Adipocyte (in vitro differentiated cells): ENCODE measurements around the gene ATF7.
"Not testable (repeated sequence)": the region's sequence is repeated elsewhere in the genome, so short reads cannot be mapped to it uniquely, and the experiment has no call there.

Experiments used
- DNase-seq: peaks from one replicate; pipeline ENCODE4 v3.0.0-alpha.2; 2015; ENCODE audit warnings: low read depth
- H3K27me3 ChIP-seq: replicated peaks from 2 replicates; pipeline ENCODE4 v1.7.0; 2013; ENCODE audit warnings: mild to moderate bottlenecking, low read length, moderate library complexity; ENCODE audit not compliant: control insufficient read depth, insufficient read depth
- H3K36me3 ChIP-seq: 2 replicates; pipeline ENCODE4 v1.7.0; 2013; ENCODE audit warnings: low read length, mild to moderate bottlenecking, moderate library complexity; ENCODE audit not compliant: control insufficient read depth, insufficient read depth, severe bottlenecking
- H3K4me1 ChIP-seq: 2 replicates; pipeline ENCODE4 v1.7.0; 2013; ENCODE audit warnings: mild to moderate bottlenecking, low read length, moderate library complexity; ENCODE audit not compliant: control insufficient read depth, insufficient read depth
- H3K4me3 ChIP-seq: 2 replicates; pipeline ENCODE4 v1.7.0; 2013; ENCODE audit warnings: mild to moderate bottlenecking, low read length, moderate library complexity
- H3K9ac ChIP-seq: 2 replicates; pipeline ENCODE4 v1.7.0; 2013; ENCODE audit warnings: mild to moderate bottlenecking, low read length, moderate library complexity
- H3K9me3 ChIP-seq: 2 replicates; pipeline ENCODE4 v1.7.0; 2013; ENCODE audit warnings: mild to moderate bottlenecking, low read length, moderate library complexity; ENCODE audit not compliant: control insufficient read depth

Gene ATF7

GRCh38 chr12:53579545-53579955 lies 46.6 kb downstream of the ATF7 start:
- no peaks in the 10 kb centered on the region for H3K9me3 ChIP-seq
- peaks cover 4% of the 10 kb centered on the region for H3K36me3 ChIP-seq
- DNase-seq: no peak
- H3K4me3 ChIP-seq: no peak overlapping the region
- no peak overlapping the region for H3K9ac ChIP-seq
- H3K27me3 ChIP-seq: no peaks in the 10 kb centered on the region
- peaks cover 14% of the 10 kb centered on the region for H3K4me1 ChIP-seq

- no peaks in the 10 kb centered on the region for H3K27me3 ChIP-seq
- H3K36me3 ChIP-seq: no peaks in the 10 kb centered on the region
- no peak overlapping the region for H3K9ac ChIP-seq
- H3K9me3 ChIP-seq: no peaks in the 10 kb centered on the region
- no peak overlapping the region for H3K4me3 ChIP-seq
- peaks cover 14% of the 10 kb centered on the region for H3K4me1 ChIP-seq
- DNase-seq: no peak
These were observed 47.4 kb downstream of the ATF7 start for GRCh38 chr12:53578783-53579182.

- Histone ChIP-seq H3K4me1 (peaks cover 14% of the 10 kb centered on the region), H3K9me3 (no peaks in the 10 kb centered on the region), H3K9ac (no peak overlapping the region), H3K27me3 (no peaks in the 10 kb centered on the region), H3K36me3 (no peaks in the 10 kb centered on the region), H3K4me3 (no peak overlapping the region)
- DNase-seq: no peak
These were observed 48.2 kb downstream of the ATF7 start for GRCh38 chr12:53577941-53578352.

- Histone ChIP-seq H3K9ac (no peak overlapping the region), H3K36me3 (peaks cover 8% of the 10 kb centered on the region), H3K4me3 (no peak overlapping the region), H3K9me3 (no peaks in the 10 kb centered on the region), H3K27me3 (no peaks in the 10 kb centered on the region), H3K4me1 (peaks cover 14% of the 10 kb centered on the region)
- peak; percentile 54 for DNase-seq
These were observed 50.5 kb downstream of the ATF7 start for GRCh38 chr12:53575502-53576249.

- Histone ChIP-seq H3K9ac (no peak overlapping the region), H3K27me3 (no peaks in the 10 kb centered on the region), H3K4me3 (no peak overlapping the region), H3K36me3 (peaks cover 15% of the 10 kb centered on the region), H3K9me3 (no peaks in the 10 kb centered on the region), H3K4me1 (peaks cover 14% of the 10 kb centered on the region)
- no peak for DNase-seq
These were observed 53.9 kb downstream of the ATF7 start for GRCh38 chr12:53572134-53572758.

GRCh38 chr12:53571295-53571694 lies 54.9 kb downstream of the ATF7 start:
- DNase-seq: no peak
- Histone ChIP-seq H3K9ac (no peak overlapping the region), H3K4me3 (no peak overlapping the region)

GRCh38 chr12:53568809-53569557 lies 57.2 kb downstream of the ATF7 start:
- peak; percentile 49 for DNase-seq
- Histone ChIP-seq H3K4me3 (no peak overlapping the region), H3K4me1 (peaks cover 12% of the 10 kb centered on the region)

More at GRCh38 chr12:53571295-53571694, 54.9 kb downstream of the ATF7 start:
- Histone ChIP-seq H3K27me3 (no peaks in the 10 kb centered on the region), H3K4me1 (peaks cover 10% of the 10 kb centered on the region), H3K36me3 (peaks cover 15% of the 10 kb centered on the region), H3K9me3 (no peaks in the 10 kb centered on the region)

GRCh38 chr12:53567961-53568808 lies 58.0 kb downstream of the ATF7 start:
- peaks cover 15% of the 10 kb centered on the region for H3K36me3 ChIP-seq
- DNase-seq: peak; percentile 37
- H3K27me3 ChIP-seq: no peaks in the 10 kb centered on the region
- no peaks in the 10 kb centered on the region for H3K9me3 ChIP-seq
- H3K4me1 ChIP-seq: peaks cover 14% of the 10 kb centered on the region
- no peak overlapping the region for H3K4me3 ChIP-seq
- no peak overlapping the region for H3K9ac ChIP-seq

More at GRCh38 chr12:53568809-53569557, 57.2 kb downstream of the ATF7 start:
- no peaks in the 10 kb centered on the region for H3K9me3 ChIP-seq
- H3K27me3 ChIP-seq: no peaks in the 10 kb centered on the region
- peaks cover 15% of the 10 kb centered on the region for H3K36me3 ChIP-seq
- no peak overlapping the region for H3K9ac ChIP-seq

- not testable (repeated sequence) for DNase-seq, H3K27me3 ChIP-seq, H3K36me3 ChIP-seq, H3K9me3 ChIP-seq, H3K9ac ChIP-seq, H3K4me3 ChIP-seq
- H3K4me1 ChIP-seq: peaks cover 31% of the 10 kb centered on the region
These were observed 60.8 kb downstream of the ATF7 start for GRCh38 chr12:53565376-53565775.

GRCh38 chr12:53564941-53565340 lies 61.2 kb downstream of the ATF7 start:
- H3K4me3 ChIP-seq: no peak overlapping the region
- DNase-seq: no peak
- no peaks in the 10 kb centered on the region for H3K27me3 ChIP-seq
- no peaks in the 10 kb centered on the region for H3K9me3 ChIP-seq
- H3K4me1 ChIP-seq: peaks cover 36% of the 10 kb centered on the region
- H3K9ac ChIP-seq: no peak overlapping the region
- H3K36me3 ChIP-seq: peaks cover under 1% of the 10 kb centered on the region
